NCI-H1417 treated with DMSO at 0.1 percent for 48 hours (cell line): ENCODE data around the gene INVS.
"Not testable (repeated sequence)": the region's sequence is repeated elsewhere in the genome, so short reads cannot be mapped to it uniquely, and the experiment has no call there.

ENCODE experiments used
- DNase-seq: peaks from one replicate; lab custom pipeline; 2025; lab: John Stamatoyannopoulos, UW

The INVS gene

GRCh38 chr9:100098887-100099721 lies at the start of gene INVS, which contains the start of gene ERP44:
Gene INVS (plus strand): TSS chr9:100099243. CDS start chr9:100104522, 5,279 bp downstream.
Gene ERP44 (minus strand): TSS chr9:100099000. CDS start chr9:100098840, 160 bp downstream.
- peak; percentile 97 for DNase-seq

GRCh38 chr9:100049551-100049950 lies 49.5 kb upstream of the INVS start:
- DNase-seq = no peak

- no peak for DNase-seq
Measured at GRCh38 chr9:100052375-100052774, 46.7 kb upstream of the INVS start.

- DNase-seq = no peak
Measured at GRCh38 chr9:100056561-100056960, 42.5 kb upstream of the INVS start.

GRCh38 chr9:100057624-100058023 lies 41.4 kb upstream of the INVS start:
- no peak for DNase-seq

- no peak for DNase-seq
Measured at GRCh38 chr9:100058699-100059579, 40.1 kb upstream of the INVS start.

- DNase-seq = not testable (repeated sequence)
Measured at GRCh38 chr9:100062683-100063082, 36.4 kb upstream of the INVS start.

GRCh38 chr9:100063185-100063584 lies 35.9 kb upstream of the INVS start:
- DNase-seq = no peak

- no peak for DNase-seq
Measured at GRCh38 chr9:100064872-100065581, 34.0 kb upstream of the INVS start.

GRCh38 chr9:100066539-100066938 lies 32.5 kb upstream of the INVS start:
- DNase-seq = no peak

- DNase-seq = not testable (repeated sequence)
Measured at GRCh38 chr9:100067990-100068389, 31.1 kb upstream of the INVS start.

- not testable (repeated sequence) for DNase-seq
Measured at GRCh38 chr9:100069068-100069467, 30.0 kb upstream of the INVS start.

GRCh38 chr9:100070104-100071041 lies 28.7 kb upstream of the INVS start:
- no peak for DNase-seq

- DNase-seq = no peak
Measured at GRCh38 chr9:100071271-100071670, 27.8 kb upstream of the INVS start.

- DNase-seq = no peak
Measured at GRCh38 chr9:100072805-100073204, 26.2 kb upstream of the INVS start.

- no peak for DNase-seq
Measured at GRCh38 chr9:100074093-100074492, 24.9 kb upstream of the INVS start.

GRCh38 chr9:100074989-100075388 lies 24.1 kb upstream of the INVS start:
- DNase-seq = no peak

GRCh38 chr9:100076256-100076655 lies 22.8 kb upstream of the INVS start:
- not testable (repeated sequence) for DNase-seq

- DNase-seq = no peak
Measured at GRCh38 chr9:100082782-100083181, 16.3 kb upstream of the INVS start.

- no peak for DNase-seq
Measured at GRCh38 chr9:100083448-100084127, 15.5 kb upstream of the INVS start.

GRCh38 chr9:100084128-100084453 lies 15.0 kb upstream of the INVS start:
- DNase-seq = no peak
